CD4-positive, alpha-beta T cell (primary cell): ENCODE results near the gene HDAC7. TPM values are rescaled to one million over a fixed set of nuclear protein-coding genes. Genes with fewer than 3 reads are reported as not detected.
A peak's percentile ranks its signal among the peaks of the same experiment; 100 is the strongest.

ENCODE experiments used
- ATAC-seq: fragments of 200-7000 bp; cut with Tn5 transposase; one replicate; pipeline ENCODE4 v1.10.0; 2022; ENCODE audit warnings: mild to moderate bottlenecking; ENCODE audit not compliant: poor library complexity
- CTCF ChIA-PET: fragments of 350-600 bp; sonication (Branson Sonifier 250); formaldehyde crosslinking; loops from one replicate; lab custom pipeline; 2021; ENCODE audit warnings: antibody characterized with exemption, inconsistent platforms; lab: Charles Lee
- POLR2A ChIA-PET: fragments of 350-600 bp; sonication (Branson Sonifier 250); formaldehyde crosslinking; loops from one replicate; lab custom pipeline; 2021; ENCODE audit warnings: antibody characterized with exemption, inconsistent platforms; lab: Charles Lee
- DNase-seq, 14 experiments: peaks; one replicate each; pipeline ENCODE4 v3.0.0-alpha.2; 2013 to 2020; ENCODE audit warnings: mixed read lengths in 2 of 14
- H3K27ac ChIP-seq, 2 donors: one replicate each; pipeline versions ENCODE4 v1.5.1 to v1.7.0; 2013; ENCODE audit warnings: low read length in 2 of 2, low read depth in 1 of 2, mild to moderate bottlenecking in 1 of 2
- H3K27me3 ChIP-seq, 2 experiments: 1 replicate in 1 of 2; 2 replicates in 1 of 2; pipeline versions ENCODE4 v1.6.1 to v1.7.0; 2013; ENCODE audit warnings: low read length in 2 of 2, control low read depth in 1 of 2, mild to moderate bottlenecking in 1 of 2, moderate library complexity in 1 of 2; ENCODE audit not compliant: insufficient read depth in 2 of 2, control insufficient read depth in 1 of 2
- H3K36me3 ChIP-seq: one replicate; pipeline ENCODE4 v1.6.1; 2013; ENCODE audit warnings: low read length, control low read depth; ENCODE audit not compliant: insufficient read depth
- H3K4me1 ChIP-seq: one replicate; pipeline ENCODE4 v1.6.1; 2013; ENCODE audit warnings: low read length, control low read depth; ENCODE audit not compliant: insufficient read depth
- H3K4me3 ChIP-seq: one replicate; pipeline ENCODE4 v1.5.1; 2013; ENCODE audit warnings: mild to moderate bottlenecking, low read length, moderate library complexity
- H3K9me3 ChIP-seq, 2 experiments: 1 replicate in 1 of 2; 2 replicates in 1 of 2; pipeline versions ENCODE4 v1.6.1 to v1.7.0; 2013; ENCODE audit warnings: low read length in 2 of 2, mild to moderate bottlenecking in 2 of 2, control low read depth in 1 of 2, moderate library complexity in 1 of 2; ENCODE audit not compliant: control insufficient read depth in 1 of 2, insufficient read depth in 1 of 2
- H3K27ac Mint-ChIP-seq: one replicate; pipeline ENCODE4 v1.8.0; 2020; ENCODE audit warnings: mixed read lengths
- H3K27me3 Mint-ChIP-seq: one replicate; pipeline ENCODE4 v1.8.0; 2021; ENCODE audit warnings: mixed read lengths
- H3K36me3 Mint-ChIP-seq: one replicate; pipeline ENCODE4 v1.8.0; 2021; ENCODE audit warnings: low read depth, mixed read lengths
- H3K4me1 Mint-ChIP-seq: one replicate; pipeline ENCODE4 v1.8.0; 2021; ENCODE audit warnings: low read depth, mixed read lengths
- H3K4me3 Mint-ChIP-seq: one replicate; pipeline ENCODE4 v1.8.0; 2020; ENCODE audit warnings: mild to moderate bottlenecking, mixed read lengths
- H3K9me3 Mint-ChIP-seq: one replicate; pipeline ENCODE4 v1.8.0; 2020; ENCODE audit warnings: mixed read lengths
- CTCF ChIP-seq: fragments of 200-600 bp; IDR thresholded peaks from one replicate; pipeline ENCODE4 v1.8.0; 2022; ENCODE audit warnings: antibody characterized with exemption, mild to moderate bottlenecking
- intact Hi-C, 2 experiments: fragments of 100-400 bp; cut with DNase I in 1 of 2; cut with micrococcal nuclease in 1 of 2; formaldehyde crosslinking; loops; one replicate each; pipeline versions ENCODE4 v1.15.1 to v1.9.0; 2023 to 2025; cut with DNase I, micrococcal nuclease
- total RNA-seq, 174 experiments: library from RNA in 2 of 174; stranded (reverse) in 2 of 174; gene quantifications; one replicate each; pipeline ENCODE4 v1.2.3 and lab custom pipeline; 2021 to 2026

Gene HDAC7
- total RNA-seq, 2 experiments from 2014 or later, result 116 to 122 TPM

GRCh38 chr12:47766502-47767215 is 53.0 kb downstream of the HDAC7 start:
- DNase-seq, result no peak
- Mint-ChIP-seq H3K27ac (no peak overlapping the region), H3K9me3 (no peaks in the 10 kb centered on the region), H3K36me3 (no peaks in the 10 kb centered on the region), H3K4me3 (peak overlapping the region; percentile 22), H3K4me1 (peaks cover 16% of the 10 kb centered on the region), H3K27me3 (no peaks in the 10 kb centered on the region)
- no peaks in the 10 kb centered on the region for H3K36me3 ChIP-seq
- H3K9me3 ChIP-seq, result no peaks in the 10 kb centered on the region
- intact Hi-C loops, result loop anchor here (1.0 to 5.0 kb wide), 4 partner anchors 22 to 114 kb away; no protein-coding TSS in a partner anchor
- POLR2A ChIA-PET, result interaction anchor here (0.6 to 3.3 kb wide), 4 partner anchors 9 to 300 kb away, joined by 3 to 15 read pairs (median 8); partner anchors contain the start of gene RAPGEF3
- peaks cover 8% of the 10 kb centered on the region for H3K4me1 ChIP-seq
- H3K27me3 ChIP-seq, result no peaks in the 10 kb centered on the region
- no peak for TF ChIP-seq CTCF
- CTCF ChIA-PET, result interaction anchor here (0.6 to 9.5 kb wide), 18 partner anchors 9 to 95 kb away, joined by 3 to 157 read pairs (median 4); partner anchors contain the start of gene RAPGEF3
- no peak overlapping the region for H3K4me3 ChIP-seq
- ATAC-seq, result peak; percentile 50
- no peak overlapping the region for H3K27ac ChIP-seq

DNA sequence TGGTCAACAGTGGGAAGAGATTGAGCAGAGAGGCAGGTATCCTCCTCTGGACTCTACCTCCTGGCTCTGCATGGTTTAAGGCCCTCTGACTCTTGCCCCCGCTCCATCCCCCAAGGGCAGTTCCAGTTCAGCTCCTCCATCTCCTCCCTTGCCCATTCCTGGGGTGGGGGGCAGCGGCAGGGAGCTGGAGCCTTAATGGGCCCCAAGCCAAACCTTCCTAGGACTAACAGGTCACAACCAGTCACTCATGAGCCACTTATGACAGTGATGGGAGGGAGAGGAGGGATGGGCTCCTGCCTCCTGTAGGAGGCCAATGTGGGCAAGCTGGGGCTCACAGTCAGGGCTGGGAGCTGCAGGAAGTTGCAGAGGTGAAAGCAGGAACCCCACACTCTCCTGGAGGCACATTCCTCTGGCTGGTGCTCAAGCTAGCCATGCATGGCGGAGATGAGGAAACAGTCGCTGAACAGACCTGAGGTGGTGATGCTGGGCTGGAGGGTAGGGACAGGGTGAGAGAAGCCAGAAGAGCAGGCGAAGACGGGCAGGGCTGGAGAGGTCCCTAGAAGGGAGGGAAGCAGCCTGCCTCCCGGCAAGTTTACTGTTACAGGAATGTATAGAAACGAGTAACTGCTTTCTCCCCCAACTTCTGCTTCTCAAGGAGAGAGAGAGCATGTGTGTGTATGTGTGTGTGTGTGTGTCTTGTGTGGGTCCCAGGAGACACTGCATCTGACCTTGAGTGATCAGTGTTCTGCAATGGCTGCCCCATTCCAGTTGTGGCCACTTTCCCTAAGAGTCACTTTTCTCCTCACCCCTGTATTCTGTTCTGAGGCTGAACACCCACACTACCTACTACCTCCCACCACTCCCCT is 56.0 kb downstream of the HDAC7 start:
- no peak for TF ChIP-seq CTCF
- Mint-ChIP-seq H3K4me1 (peaks cover 16% of the 10 kb centered on the region), H3K9me3 (no peaks in the 10 kb centered on the region), H3K27ac (no peak overlapping the region), H3K27me3 (no peaks in the 10 kb centered on the region), H3K4me3 (no peak overlapping the region), H3K36me3 (no peaks in the 10 kb centered on the region)
- H3K9me3 ChIP-seq, result no peaks in the 10 kb centered on the region
- intact Hi-C loops, result no loop called here
- H3K4me3 ChIP-seq, result no peak overlapping the region
- ChIA-PET CTCF (interaction anchor here (9.7 kb wide), 1 partner anchor 21 kb away, joined by 69 read pairs; no protein-coding TSS in a partner anchor), POLR2A (interaction anchor here (1.0 kb wide), 1 partner anchor 9 kb away, joined by 3 read pairs; the partner anchor contains the start of gene SLC48A1)
- peaks cover 19% of the 10 kb centered on the region for H3K4me1 ChIP-seq
- DNase-seq (no peak), ATAC-seq (no peak)
- H3K36me3 ChIP-seq, result no peaks in the 10 kb centered on the region
- H3K27me3 ChIP-seq, result no peaks in the 10 kb centered on the region
- H3K27ac ChIP-seq, result no peak overlapping the region

- H3K36me3 ChIP-seq, result no peaks in the 10 kb centered on the region
- no peak for TF ChIP-seq CTCF
- H3K4me1 Mint-ChIP-seq, result peaks cover 22% of the 10 kb centered on the region
- H3K27me3 Mint-ChIP-seq, result no peaks in the 10 kb centered on the region
- no peak overlapping the region for H3K4me3 ChIP-seq
- no peak overlapping the region for H3K27ac ChIP-seq
- CTCF ChIA-PET, result interaction anchor here (9.7 kb wide), 1 partner anchor 20 kb away, joined by 69 read pairs; no protein-coding TSS in a partner anchor
- H3K9me3 ChIP-seq, result no peaks in the 10 kb centered on the region
- H3K36me3 Mint-ChIP-seq, result no peaks in the 10 kb centered on the region
- peaks cover 27% of the 10 kb centered on the region for H3K4me1 ChIP-seq
- POLR2A ChIA-PET, result interaction anchor here (1.0 kb wide), 1 partner anchor 10 kb away, joined by 3 read pairs; the partner anchor contains the start of gene SLC48A1
- DNase-seq (no peak), ATAC-seq (no peak)
- intact Hi-C loops, result no loop called here
- H3K9me3 Mint-ChIP-seq, result no peaks in the 10 kb centered on the region
- no peaks in the 10 kb centered on the region for H3K27me3 ChIP-seq
- H3K4me3 Mint-ChIP-seq, result no peak overlapping the region
- no peak overlapping the region for H3K27ac Mint-ChIP-seq
Observed at GRCh38 chr12:47762850-47763465, 56.7 kb downstream of the HDAC7 start.
